GM08714 (cell line): ENCODE measurements around the gene TNRC18.

ENCODE experiments used
- H3K4me3 ChIP-seq: fragments of 200-500 bp; sonication (Bioruptor generic); 2 replicates; pipeline ENCODE4 v1.5.1; 2014; ENCODE audit warnings: mild to moderate bottlenecking, low read length, inconsistent platforms
- ZNF274 ChIP-seq: IDR thresholded peaks from 2 replicates; pipeline ENCODE4 v1.6.1; 2012; ENCODE audit warnings: mild to moderate bottlenecking, low read depth, low read length

Gene TNRC18

GRCh38 chr7:5393328-5393727 lies 30.3 kb downstream of the TNRC18 start:
- TF ChIP-seq ZNF274 = no peak
- H3K4me3 ChIP-seq = no peak overlapping the region

DNA sequence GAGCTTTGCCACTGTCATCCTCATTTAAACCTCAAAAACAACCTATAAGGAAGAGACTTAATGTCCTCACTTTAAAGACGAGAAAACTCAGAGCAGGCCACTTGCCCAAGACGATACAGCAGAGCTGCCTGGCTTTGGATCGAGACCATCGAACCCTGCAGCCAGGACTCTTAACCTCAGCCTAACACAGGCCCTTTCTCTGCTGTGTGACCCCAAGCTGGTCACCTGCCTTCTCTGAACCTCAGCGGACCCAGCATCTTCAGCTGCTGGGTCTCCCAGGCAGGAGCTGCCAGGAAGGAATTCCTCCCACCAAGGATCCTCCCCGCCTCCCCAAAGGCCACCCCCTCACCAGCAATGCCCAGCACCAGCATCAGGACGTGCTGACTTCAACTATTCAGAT lies 32.7 kb downstream of the TNRC18 start:
- H3K4me3 ChIP-seq = no peak overlapping the region
- no peak for TF ChIP-seq ZNF274

GRCh38 chr7:5388905-5389433 lies 34.7 kb downstream of the TNRC18 start:
- H3K4me3 ChIP-seq = no peak overlapping the region
- no peak for TF ChIP-seq ZNF274

DNA sequence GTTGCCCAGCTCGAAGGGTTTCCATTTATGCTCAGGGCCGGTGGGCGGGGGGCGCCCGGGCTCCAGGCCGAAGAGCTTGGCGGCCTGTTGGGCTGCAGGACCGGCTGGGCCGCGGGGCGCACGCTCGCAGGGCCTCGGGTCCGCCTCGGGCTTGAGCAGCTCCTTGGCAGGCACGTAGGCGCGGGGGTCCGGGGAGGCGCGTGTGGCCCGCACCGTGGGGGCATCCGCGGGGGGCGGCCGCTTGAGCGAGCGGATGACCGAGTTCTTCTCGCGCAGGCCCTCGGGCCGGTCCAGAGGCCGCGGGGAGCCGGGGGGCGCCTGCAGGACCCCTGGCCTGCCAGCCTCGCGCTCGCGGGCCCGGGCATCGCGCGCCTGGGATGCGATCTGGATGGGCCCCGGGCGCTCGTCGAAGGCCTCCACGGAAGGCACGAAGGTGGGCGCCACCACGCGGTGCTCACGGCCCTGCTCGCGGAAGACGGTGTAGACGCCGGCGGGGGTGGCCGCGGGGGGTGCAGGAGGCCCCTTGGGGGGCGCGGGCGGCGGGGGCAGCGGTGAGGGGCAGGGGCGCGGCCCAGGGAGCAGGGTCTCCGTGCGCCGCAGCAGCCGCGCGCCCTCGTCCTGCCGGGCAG lies 35.2 kb downstream of the TNRC18 start:
- no peak overlapping the region for H3K4me3 ChIP-seq

DNA sequence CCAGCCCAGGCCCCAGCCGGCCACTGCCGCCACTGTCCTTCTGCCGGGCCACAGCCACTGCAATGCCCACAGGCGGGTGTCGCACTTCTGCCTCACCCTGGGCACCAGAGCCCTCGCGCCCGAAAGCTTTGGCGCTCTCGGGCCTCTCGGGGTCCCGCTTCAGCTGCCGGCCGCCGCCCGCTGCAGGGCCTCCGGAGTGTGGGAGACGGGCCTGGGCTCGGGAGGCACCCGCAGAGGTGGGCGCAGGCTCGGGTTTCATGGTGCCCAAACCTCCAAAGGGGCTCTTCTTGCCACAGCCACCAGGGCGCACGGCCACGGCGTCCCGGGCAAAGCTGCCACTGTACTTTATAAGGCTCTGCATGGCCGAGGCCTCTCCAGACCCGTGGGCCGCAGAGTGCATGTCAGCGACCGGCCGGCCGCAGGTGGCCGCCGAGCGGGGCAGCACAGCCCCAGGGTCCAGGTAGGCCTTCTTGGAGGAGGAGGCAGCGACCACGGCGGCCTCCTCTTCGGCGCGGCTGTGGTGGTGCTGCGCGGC lies 35.9 kb downstream of the TNRC18 start:
- no peak for TF ChIP-seq ZNF274
- no peak overlapping the region for H3K4me3 ChIP-seq

More for the DNA sequence above, 35.2 kb downstream of the TNRC18 start:
- no peak for TF ChIP-seq ZNF274

- no peak overlapping the region for H3K4me3 ChIP-seq
- TF ChIP-seq ZNF274 = no peak
These were observed 39.0 kb downstream of the TNRC18 start for GRCh38 chr7:5384618-5385017.

DNA sequence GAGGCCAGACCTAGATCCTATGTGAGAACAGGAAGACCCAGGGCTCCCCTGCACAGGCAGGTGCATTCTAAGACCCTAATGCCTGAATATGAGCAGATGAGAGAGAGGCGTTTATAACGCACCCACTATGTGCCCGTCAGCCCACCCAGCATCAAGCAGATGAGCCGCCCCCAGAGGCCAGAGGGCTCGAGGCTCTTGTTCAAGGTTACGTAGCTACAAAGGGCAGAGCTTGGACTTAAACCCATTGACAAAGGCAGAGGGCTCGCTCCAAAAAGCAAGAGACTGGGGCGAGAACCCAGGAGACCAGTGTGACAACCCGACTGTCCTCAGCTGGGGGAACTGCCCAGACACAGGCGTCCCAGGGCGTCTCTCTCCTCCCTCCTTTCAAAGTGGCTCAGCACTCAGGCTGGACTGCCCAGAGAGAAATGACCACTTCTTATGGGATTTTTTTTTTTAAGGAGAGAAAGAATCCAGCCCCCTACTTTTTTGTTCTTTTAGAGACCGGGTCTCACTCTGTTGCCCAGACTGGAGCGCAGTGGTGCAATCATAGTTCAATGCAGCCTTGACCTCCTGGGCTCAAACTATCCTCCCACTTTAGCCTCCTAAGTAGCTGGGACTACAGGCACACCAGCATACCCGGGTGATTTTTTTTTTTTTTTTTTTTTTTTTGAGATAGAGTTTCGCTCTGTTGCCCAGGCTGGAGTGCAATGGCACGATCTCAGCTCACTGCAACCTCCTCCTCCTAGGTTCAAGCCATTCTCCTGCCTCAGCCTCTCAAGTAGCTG lies 40.1 kb downstream of the TNRC18 start:
- no peak overlapping the region for H3K4me3 ChIP-seq
- no peak for TF ChIP-seq ZNF274

GRCh38 chr7:5382281-5382892 lies 41.2 kb downstream of the TNRC18 start:
- no peak overlapping the region for H3K4me3 ChIP-seq
- TF ChIP-seq ZNF274 = no peak

GRCh38 chr7:5381071-5381772 lies 42.4 kb downstream of the TNRC18 start:
- H3K4me3 ChIP-seq = no peak overlapping the region
- TF ChIP-seq ZNF274 = no peak

GRCh38 chr7:5380350-5381070 lies 43.1 kb downstream of the TNRC18 start:
- no peak overlapping the region for H3K4me3 ChIP-seq
- no peak for TF ChIP-seq ZNF274

DNA sequence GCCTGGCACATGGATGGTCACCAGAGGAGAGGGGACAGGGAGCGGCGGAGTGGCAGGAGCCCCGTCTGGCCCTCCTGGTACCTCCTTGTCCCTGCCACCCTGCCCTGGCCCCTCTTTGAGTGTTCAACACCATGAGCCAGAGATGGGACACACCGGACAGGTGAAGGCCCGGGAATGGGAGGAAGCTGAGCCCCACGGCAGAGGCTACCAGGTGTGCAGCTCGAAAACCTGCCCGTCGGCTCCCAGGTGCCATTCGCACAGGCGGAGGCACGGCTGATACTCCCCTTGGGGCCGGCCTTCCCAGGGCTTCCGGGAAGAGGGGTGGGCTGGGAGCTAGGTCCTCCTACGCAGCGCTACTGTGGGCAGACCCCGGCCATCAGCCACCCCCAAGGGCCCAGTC lies 44.1 kb downstream of the TNRC18 start:
- no peak overlapping the region for H3K4me3 ChIP-seq
- TF ChIP-seq ZNF274 = no peak

DNA sequence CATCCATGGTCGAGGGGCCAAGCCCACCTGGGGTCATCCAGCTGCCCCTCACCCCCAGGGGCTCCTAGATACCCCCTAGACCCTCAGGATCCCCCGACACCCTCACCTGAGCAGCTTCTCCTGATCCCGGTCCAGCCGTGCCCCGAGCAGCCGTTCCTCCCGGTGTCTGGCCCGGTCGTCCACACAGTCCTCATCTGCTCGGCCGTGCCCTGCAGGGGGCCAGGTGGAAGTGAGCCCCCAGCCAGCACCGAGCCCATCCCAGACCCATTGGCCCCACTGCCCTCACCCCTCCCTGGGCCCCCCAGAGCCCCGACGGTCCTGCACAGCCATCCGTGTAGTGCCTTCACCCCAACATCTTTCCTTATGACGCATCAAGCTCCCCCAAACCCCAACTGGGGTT lies 45.8 kb downstream of the TNRC18 start:
- TF ChIP-seq ZNF274 = no peak
- no peak overlapping the region for H3K4me3 ChIP-seq

DNA sequence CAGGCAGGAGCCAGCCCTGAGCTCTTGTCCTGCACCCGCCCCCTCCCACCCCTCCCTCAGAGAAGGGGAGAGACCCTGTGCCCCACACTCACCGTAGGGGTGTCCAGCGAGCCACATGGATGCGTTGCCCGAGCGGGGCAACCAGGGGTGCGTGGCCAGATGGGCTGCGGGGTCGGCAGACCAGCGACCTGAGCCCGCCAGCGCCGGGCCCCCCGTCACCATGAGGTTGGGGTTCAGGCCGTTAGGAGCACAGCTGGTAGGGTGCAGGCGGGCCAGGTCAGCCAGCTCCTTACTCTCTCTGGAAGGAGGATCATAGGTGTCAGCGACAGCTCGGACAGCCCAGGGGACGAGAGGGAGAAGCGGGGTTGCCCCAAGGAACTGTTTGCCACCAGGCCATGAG lies 46.4 kb downstream of the TNRC18 start:
- TF ChIP-seq ZNF274 = no peak
- no peak overlapping the region for H3K4me3 ChIP-seq

DNA sequence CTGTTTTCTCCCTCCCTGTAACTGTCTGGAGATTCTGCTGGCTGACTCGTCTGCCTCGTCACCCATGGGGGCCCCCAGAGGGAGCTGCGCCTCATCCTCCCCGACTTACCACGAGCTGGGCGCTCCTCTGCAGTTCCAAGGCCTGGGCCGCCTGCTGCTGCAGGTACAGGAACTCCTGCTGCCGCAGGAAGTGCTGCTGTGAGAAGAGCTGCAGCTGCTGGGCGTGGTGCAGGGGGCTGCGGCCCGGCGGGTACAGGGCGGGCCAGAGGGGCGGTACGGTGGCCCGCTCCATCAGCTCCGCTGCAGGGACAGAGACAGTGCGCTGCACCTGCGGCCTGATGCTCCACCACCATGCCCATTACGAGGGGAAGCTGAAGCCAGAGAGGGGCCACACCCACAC lies 47.7 kb downstream of the TNRC18 start:
- H3K4me3 ChIP-seq = no peak overlapping the region
- no peak for TF ChIP-seq ZNF274
